ENCODE results near the gene TEX2. TPM values are rescaled to one million over a fixed set of nuclear protein-coding genes. Genes with fewer than 3 reads are reported as not detected.
"Not testable (repeated sequence)": the region's sequence is repeated elsewhere in the genome, so short reads cannot be mapped to it uniquely, and the experiment has no call there.

TEX2 gene
- total RNA-seq, 4 donors from 2014 or later: 35.5 to 41.3 (median 36.9) TPM

- 42% methylated on average over 6 of the region's 6 CpGs for WGBS
- no peak overlapping the region for H3K4me3 ChIP-seq
- H3K4me1 ChIP-seq: peaks cover 14% of the 10 kb centered on the region
- no peak for DNase-seq (ENCODE audit: low spot score in 2 of 2)
- H3K27me3 ChIP-seq: no peaks in the 10 kb centered on the region
- no peaks in the 10 kb centered on the region for H3K9me3 ChIP-seq
- peak overlapping the region; percentile 57 for H3K27ac ChIP-seq
- TF ChIP-seq POLR2AphosphoS5 (IDR thresholded peaks at IDR 0.05) (no peak), POLR2A (IDR thresholded peaks at IDR 0.05) (no peak), EP300 (IDR thresholded peaks at IDR 0.05) (no peak)
- peaks cover 22% of the 10 kb centered on the region for H3K36me3 ChIP-seq
Observed at GRCh38 chr17:64209983-64210382, 53.1 kb downstream of the TEX2 start.

DNA sequence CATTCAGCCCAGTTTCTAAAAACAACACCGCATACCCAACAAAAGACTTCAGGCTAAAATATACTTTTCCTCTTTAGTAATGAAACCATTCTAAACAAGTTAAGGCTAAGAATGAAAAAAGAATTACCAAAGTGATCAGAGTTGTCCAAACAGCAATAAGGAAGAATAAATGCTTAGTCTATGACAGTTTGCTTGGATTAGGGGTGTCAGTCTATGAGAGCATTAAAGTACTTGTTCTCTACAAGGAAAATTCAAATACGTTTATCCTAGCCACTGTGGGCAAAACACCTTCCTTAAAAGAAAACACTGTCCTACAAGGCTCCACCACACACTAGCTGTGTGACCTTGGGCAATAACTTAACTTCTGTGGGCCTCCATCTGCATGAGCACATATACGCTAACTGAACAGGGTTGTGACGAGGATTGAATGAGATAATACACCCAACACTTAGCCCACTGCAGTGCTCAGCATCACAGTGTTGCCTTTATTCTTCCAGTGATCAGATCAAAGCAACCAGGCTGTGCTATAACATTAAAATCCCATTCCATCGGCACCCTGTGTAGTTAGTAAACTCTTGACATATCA is 53.6 kb downstream of the TEX2 start:
- peaks cover 22% of the 10 kb centered on the region for H3K36me3 ChIP-seq
- 82% methylated on average over 5 of the region's 5 CpGs for WGBS
- H3K4me3 ChIP-seq: no peak overlapping the region
- no peaks in the 10 kb centered on the region for H3K9me3 ChIP-seq
- H3K4me1 ChIP-seq: peaks cover 9% of the 10 kb centered on the region
- DNase-seq (ENCODE audit: low spot score in 2 of 2): no peak
- H3K27me3 ChIP-seq: no peaks in the 10 kb centered on the region
- peak overlapping the region; percentile 57 for H3K27ac ChIP-seq
- no peak for TF ChIP-seq EP300 (IDR thresholded peaks at IDR 0.05)
- no peak for TF ChIP-seq CTCF (IDR thresholded peaks at IDR 0.05)
- no peak for TF ChIP-seq POLR2A (IDR thresholded peaks at IDR 0.05)

GRCh38 chr17:64208656-64209055 is 54.4 kb downstream of the TEX2 start:
- not testable (repeated sequence) for H3K4me3 ChIP-seq; H3K27ac ChIP-seq; H3K9me3 ChIP-seq; DNase-seq (ENCODE audit: low spot score in 2 of 2); H3K27me3 ChIP-seq; H3K4me1 ChIP-seq
- H3K36me3 ChIP-seq: peaks cover 19% of the 10 kb centered on the region

DNA sequence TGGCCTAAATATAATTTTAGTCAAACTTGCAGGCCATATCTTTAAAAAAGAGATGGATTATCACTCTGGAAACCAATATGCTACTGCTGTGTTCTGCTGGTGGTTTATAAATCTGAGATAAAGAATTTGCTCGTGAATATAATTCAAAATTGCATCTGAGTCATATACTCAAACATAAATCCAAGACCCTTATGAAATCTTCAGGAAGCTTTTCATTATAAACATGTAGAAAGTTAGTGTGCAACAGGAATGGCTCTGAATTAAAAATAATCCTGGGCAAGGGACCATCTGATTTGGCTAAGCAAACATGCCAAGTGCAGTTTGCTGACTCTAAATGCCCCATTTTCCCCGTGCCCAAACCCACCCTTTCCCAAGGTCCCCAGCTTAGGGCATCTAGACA is 57.3 kb downstream of the TEX2 start:
- no peak for TF ChIP-seq POLR2AphosphoS5 (IDR thresholded peaks at IDR 0.05)
- no peak for TF ChIP-seq EP300 (IDR thresholded peaks at IDR 0.05)
- no peak for TF ChIP-seq POLR2A (IDR thresholded peaks at IDR 0.05)
- no peak for TF ChIP-seq CTCF (IDR thresholded peaks at IDR 0.05)
- Histone ChIP-seq H3K4me1 (peaks cover 16% of the 10 kb centered on the region), H3K27ac (no peak overlapping the region), H3K9me3 (no peaks in the 10 kb centered on the region), H3K36me3 (no peaks in the 10 kb centered on the region), H3K27me3 (no peaks in the 10 kb centered on the region), H3K4me3 (no peak overlapping the region)
- no peak for DNase-seq (ENCODE audit: low spot score in 2 of 2)
- 83% methylated on average over 2 of the region's 2 CpGs for WGBS

DNA sequence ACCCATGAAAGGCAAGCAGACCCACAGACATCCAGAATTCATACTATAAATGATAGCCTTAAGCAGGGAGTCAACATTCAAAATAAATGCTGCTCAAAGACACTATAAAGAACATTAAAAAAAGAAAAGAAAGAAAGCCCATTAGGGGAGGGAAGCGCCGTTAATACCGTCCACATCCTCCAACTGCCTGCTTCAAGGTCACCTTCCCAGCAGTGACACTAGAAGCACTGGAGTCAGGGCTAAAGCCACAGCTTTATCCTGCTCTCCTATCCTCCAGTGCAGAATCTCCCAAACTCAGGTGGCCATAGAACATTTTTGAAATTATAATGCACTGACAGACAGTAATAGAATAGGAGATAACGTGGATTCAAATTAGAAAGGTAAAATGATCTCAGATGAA is 59.4 kb downstream of the TEX2 start:
- DNase-seq (ENCODE audit: low spot score in 2 of 2): no peak
- H3K4me3 ChIP-seq: no peak overlapping the region
- no peak overlapping the region for H3K27ac ChIP-seq
- TF ChIP-seq CTCF (IDR thresholded peaks at IDR 0.05) (no peak), POLR2AphosphoS5 (IDR thresholded peaks at IDR 0.05) (no peak), EP300 (IDR thresholded peaks at IDR 0.05) (no peak), POLR2A (IDR thresholded peaks at IDR 0.05) (no peak)
- no peaks in the 10 kb centered on the region for H3K36me3 ChIP-seq
- no peaks in the 10 kb centered on the region for H3K27me3 ChIP-seq
- peaks cover 14% of the 10 kb centered on the region for H3K4me1 ChIP-seq
- 67% methylated on average over 4 of the region's 4 CpGs for WGBS
- H3K9me3 ChIP-seq: no peaks in the 10 kb centered on the region

DNA sequence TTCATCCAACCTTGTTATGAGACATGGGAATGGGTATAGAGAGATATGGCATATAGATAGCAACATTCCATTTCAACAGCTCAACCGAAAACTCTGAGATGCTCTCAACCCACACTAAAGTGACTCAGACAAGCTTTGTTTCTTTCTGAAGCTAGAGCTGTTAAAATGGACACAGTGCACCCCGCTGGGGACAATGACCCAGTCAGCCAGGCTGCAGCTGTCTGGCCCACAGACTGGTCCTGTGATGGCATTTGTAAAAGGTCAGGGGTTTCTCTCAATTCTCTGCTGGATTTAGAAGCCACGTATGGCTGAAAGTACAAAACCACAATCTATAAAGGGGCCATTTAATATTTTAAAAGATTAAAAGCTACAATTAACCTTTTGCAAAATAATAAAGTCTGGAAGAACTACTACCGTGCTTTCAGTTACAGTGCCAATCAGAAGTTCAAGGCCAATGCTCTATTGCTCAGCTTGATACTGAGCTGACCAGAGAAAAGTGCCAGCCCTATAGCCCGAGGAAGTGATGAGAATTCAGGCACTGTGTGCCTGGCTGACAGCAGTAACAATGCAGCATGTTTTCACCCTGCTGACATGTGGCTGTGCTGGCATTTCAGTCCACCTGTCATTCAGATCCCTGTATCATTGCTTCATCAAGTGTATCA is 60.2 kb downstream of the TEX2 start:
- Histone ChIP-seq H3K36me3 (no peaks in the 10 kb centered on the region), H3K4me3 (no peak overlapping the region), H3K27ac (no peak overlapping the region), H3K9me3 (no peaks in the 10 kb centered on the region), H3K27me3 (no peaks in the 10 kb centered on the region), H3K4me1 (peaks cover 14% of the 10 kb centered on the region)
- WGBS: 72% methylated on average over 5 of the region's 5 CpGs
- TF ChIP-seq EP300 (IDR thresholded peaks at IDR 0.05) (no peak), CTCF (IDR thresholded peaks at IDR 0.05) (no peak), POLR2AphosphoS5 (IDR thresholded peaks at IDR 0.05) (no peak), POLR2A (IDR thresholded peaks at IDR 0.05) (no peak)
- DNase-seq (ENCODE audit: low spot score in 2 of 2): no peak
